ENCODE measurements around the gene DOCK11.

Gene DOCK11

DNA sequence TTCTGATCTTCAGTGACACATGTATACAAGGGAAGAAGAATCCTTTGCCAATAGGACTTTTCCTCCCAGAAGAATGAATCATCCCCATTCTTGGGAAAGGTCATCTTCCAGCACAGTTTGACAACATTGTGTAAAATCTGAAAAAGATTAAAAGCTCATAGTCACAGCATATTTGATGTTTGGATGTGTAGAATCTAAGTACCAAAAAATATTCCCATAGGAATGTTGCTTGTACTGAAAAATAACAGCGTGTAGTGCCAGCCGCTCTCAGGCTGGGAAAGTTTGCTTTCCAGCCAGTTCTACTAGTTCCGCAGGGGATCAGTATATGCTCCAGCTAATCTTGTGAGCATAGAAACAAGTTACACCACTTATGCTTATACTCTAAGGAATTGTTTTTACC lies 157.1 kb downstream of the DOCK11 start:
- no peak for FAIRE-seq
- no peak for DNase-seq (ENCODE audit: insufficient read length)
- TF ChIP-seq POLR2A (IDR thresholded peaks at IDR 0.05; ENCODE audit: low read depth, low read length) (no peak), POLR2AphosphoS5 (IDR thresholded peaks at IDR 0.05; ENCODE audit: low read depth, low read length) (no peak), TAF1 (IDR thresholded peaks at IDR 0.05; ENCODE audit: borderline replicate concordance, low read depth, low read length) (no peak)

DNA sequence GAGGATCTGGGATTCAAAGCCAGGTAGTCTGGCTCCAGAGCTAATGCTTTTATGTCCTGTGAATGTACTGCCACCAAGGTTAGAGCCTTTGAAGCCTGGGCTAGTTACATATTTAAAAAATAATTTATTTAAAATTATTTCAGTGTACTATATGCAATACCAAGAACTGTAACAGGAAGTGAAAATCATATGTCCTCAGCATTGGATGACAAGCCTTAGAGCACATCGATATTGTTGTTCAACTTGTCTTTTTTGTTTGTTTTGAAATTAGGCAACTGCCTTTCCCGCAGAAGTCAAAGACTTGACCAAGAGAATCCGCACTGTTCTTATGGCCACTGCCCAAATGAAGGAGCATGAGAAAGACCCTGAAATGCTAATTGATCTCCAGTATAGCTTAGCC lies 158.7 kb downstream of the DOCK11 start:
- TF ChIP-seq TAF1 (IDR thresholded peaks at IDR 0.05; ENCODE audit: borderline replicate concordance, low read depth, low read length), result no peak
- no peak for TF ChIP-seq POLR2AphosphoS5 (IDR thresholded peaks at IDR 0.05; ENCODE audit: low read depth, low read length)
- no peak for TF ChIP-seq POLR2A (IDR thresholded peaks at IDR 0.05; ENCODE audit: low read depth, low read length)
- DNase-seq (ENCODE audit: insufficient read length) (no peak), FAIRE-seq (no peak)

DNA sequence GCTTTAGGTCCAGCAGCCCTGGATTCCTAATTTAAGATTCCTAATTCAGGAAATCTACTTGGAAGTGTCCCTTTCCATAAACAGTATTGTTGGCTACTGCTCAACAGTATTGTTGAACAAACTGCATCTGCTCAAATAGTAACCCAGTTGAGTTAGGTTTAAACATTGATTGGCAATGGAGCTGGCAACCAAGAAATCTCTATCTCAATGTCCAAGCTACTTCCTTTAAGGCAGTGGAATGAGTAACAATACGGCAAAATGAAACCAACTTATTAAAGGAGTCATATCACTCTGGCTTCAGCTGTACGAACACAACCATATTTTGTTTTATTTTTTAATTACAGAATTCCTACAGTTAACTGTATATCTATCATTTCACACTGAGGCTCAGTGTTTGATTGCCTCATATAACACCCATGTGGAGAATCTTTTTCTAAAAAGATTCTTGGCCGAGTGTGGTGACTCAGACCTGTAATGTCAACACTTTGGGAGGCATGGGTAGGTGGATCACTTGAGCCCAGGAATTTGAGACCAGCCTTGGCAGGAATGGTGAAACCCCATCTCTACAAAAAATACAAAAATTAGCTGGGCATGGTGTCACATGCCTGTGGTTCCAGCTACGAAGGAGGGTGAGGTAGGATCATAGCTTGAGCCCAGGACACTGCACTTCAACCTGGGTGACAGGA lies 160.1 kb downstream of the DOCK11 start:
- FAIRE-seq (no peak), DNase-seq (ENCODE audit: insufficient read length) (no peak)
- TF ChIP-seq TAF1 (IDR thresholded peaks at IDR 0.05; ENCODE audit: borderline replicate concordance, low read depth, low read length) (no peak), POLR2A (IDR thresholded peaks at IDR 0.05; ENCODE audit: low read depth, low read length) (no peak), POLR2AphosphoS5 (IDR thresholded peaks at IDR 0.05; ENCODE audit: low read depth, low read length) (no peak)

GRCh38 chrX:118657413-118657812 lies 161.8 kb downstream of the DOCK11 start:
- DNase-seq (ENCODE audit: insufficient read length) (no peak), FAIRE-seq (no peak)
- TF ChIP-seq POLR2AphosphoS5 (IDR thresholded peaks at IDR 0.05; ENCODE audit: low read depth, low read length) (no peak), POLR2A (IDR thresholded peaks at IDR 0.05; ENCODE audit: low read depth, low read length) (no peak)

- DNase-seq (ENCODE audit: insufficient read length) (no peak), FAIRE-seq (no peak)
- TF ChIP-seq POLR2AphosphoS5 (IDR thresholded peaks at IDR 0.05; ENCODE audit: low read depth, low read length), result no peak
- TF ChIP-seq TAF1 (IDR thresholded peaks at IDR 0.05; ENCODE audit: borderline replicate concordance, low read depth, low read length), result no peak
- TF ChIP-seq POLR2A (IDR thresholded peaks at IDR 0.05; ENCODE audit: low read depth, low read length), result no peak
Observed at GRCh38 chrX:118660085-118660484, 164.5 kb downstream of the DOCK11 start.

DNA sequence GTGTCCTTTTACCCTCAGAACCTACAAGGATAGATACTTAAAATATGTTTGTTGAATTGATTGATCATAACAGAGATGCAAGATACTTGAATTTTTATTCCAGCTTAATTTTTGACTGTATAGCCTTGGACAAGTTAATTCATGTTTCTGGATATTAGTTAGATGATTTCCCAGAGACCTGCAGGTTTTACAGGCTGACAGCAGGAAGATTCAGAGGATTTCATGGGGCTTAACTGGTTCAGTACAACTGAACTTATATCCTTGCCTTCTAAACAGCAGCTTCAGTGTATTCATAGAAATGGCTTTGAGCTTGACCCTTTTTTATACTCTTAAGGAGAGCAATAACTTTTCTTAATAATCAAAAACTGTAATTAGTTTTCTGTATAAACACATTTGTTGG lies 169.6 kb downstream of the DOCK11 start:
- TF ChIP-seq POLR2A (IDR thresholded peaks at IDR 0.05; ENCODE audit: low read depth, low read length) (no peak), TAF1 (IDR thresholded peaks at IDR 0.05; ENCODE audit: borderline replicate concordance, low read depth, low read length) (no peak), POLR2AphosphoS5 (IDR thresholded peaks at IDR 0.05; ENCODE audit: low read depth, low read length) (no peak)
- no peak for DNase-seq (ENCODE audit: insufficient read length)
- FAIRE-seq, result no peak

- DNase-seq (ENCODE audit: insufficient read length), result no peak
- FAIRE-seq, result no peak
- TF ChIP-seq POLR2AphosphoS5 (IDR thresholded peaks at IDR 0.05; ENCODE audit: low read depth, low read length), result no peak
- TF ChIP-seq POLR2A (IDR thresholded peaks at IDR 0.05; ENCODE audit: low read depth, low read length), result no peak
- no peak for TF ChIP-seq TAF1 (IDR thresholded peaks at IDR 0.05; ENCODE audit: borderline replicate concordance, low read depth, low read length)
Observed at GRCh38 chrX:118666521-118666920, 170.9 kb downstream of the DOCK11 start.

- TF ChIP-seq TAF1 (IDR thresholded peaks at IDR 0.05; ENCODE audit: borderline replicate concordance, low read depth, low read length) (no peak), POLR2AphosphoS5 (IDR thresholded peaks at IDR 0.05; ENCODE audit: low read depth, low read length) (no peak), POLR2A (IDR thresholded peaks at IDR 0.05; ENCODE audit: low read depth, low read length) (no peak)
- FAIRE-seq (no peak), DNase-seq (ENCODE audit: insufficient read length) (no peak)
Observed at GRCh38 chrX:118669435-118669834, 173.8 kb downstream of the DOCK11 start.

DNA sequence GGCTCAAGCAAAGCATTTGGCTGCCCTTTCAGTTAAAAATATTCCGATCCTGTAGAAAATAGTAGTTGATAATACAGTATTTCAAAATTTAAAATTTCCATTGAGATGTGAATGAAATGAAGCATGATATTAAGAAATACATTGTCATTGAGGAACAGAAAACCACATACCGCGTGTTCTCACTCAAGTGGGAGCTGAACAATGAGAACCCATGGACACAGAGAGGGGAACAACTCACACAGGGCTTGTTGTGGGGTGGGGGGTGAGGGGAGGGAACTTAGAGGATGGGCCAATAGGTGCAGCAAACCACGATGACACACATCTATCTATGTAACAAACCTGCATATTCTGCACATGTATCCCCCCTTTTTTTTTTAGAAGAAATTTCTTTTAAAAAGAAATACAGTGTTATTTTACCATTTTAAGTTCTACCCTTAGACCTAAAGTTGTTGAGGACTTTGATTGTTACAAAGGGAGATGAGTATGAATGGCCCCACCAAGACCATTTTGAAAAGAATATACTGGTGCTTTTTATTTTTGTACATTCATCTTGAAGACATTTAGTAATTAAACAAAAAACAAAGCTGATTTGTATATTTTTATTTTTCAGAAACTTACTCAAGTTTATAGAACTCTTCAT lies 179.8 kb downstream of the DOCK11 start:
- no peak for DNase-seq (ENCODE audit: insufficient read length)
- FAIRE-seq, result no peak
- TF ChIP-seq TAF1 (IDR thresholded peaks at IDR 0.05; ENCODE audit: borderline replicate concordance, low read depth, low read length), result no peak
- TF ChIP-seq POLR2A (IDR thresholded peaks at IDR 0.05; ENCODE audit: low read depth, low read length), result no peak
- TF ChIP-seq POLR2AphosphoS5 (IDR thresholded peaks at IDR 0.05; ENCODE audit: low read depth, low read length), result no peak

DNA sequence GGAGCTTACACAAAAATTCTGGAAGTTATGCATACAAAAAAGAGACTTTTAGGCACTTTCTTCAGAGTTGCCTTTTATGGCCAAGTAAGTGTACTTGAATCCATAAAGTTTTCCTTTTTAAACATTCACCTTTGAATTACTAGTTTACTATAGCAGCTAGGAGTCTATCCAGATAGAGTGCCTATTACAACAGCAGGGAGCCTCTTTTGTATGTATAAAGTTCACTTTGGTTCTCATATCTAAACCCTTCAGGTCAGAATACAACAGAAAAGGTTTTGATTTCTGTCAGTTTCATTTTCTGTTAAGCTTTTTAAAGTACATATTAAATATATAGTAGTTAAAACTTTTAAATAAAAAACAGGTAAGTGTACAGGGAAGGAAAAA lies 180.3 kb downstream of the DOCK11 start:
- no peak for FAIRE-seq
- TF ChIP-seq POLR2AphosphoS5 (IDR thresholded peaks at IDR 0.05; ENCODE audit: low read depth, low read length) (no peak), POLR2A (IDR thresholded peaks at IDR 0.05; ENCODE audit: low read depth, low read length) (no peak), TAF1 (IDR thresholded peaks at IDR 0.05; ENCODE audit: borderline replicate concordance, low read depth, low read length) (no peak)
- DNase-seq (ENCODE audit: insufficient read length), result no peak

DNA sequence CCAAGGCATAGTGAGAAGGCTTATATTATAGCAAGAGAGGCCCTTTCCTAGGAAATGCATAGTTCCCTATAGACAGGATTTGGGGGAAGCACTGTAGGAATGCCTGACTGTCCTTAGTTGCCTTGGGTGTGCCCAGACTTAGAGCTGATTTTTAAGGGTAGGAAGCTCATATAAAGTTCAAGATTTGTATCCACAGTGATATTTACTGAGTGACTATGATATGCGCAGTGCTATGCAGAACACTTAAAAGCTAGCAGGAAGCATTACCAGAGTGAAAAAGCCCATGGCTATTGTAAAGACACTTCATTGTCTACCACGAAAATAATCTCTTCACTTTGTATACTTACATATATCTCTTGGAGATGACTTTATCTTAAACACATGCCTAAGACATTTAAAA lies 181.7 kb downstream of the DOCK11 start:
- FAIRE-seq (no peak), DNase-seq (ENCODE audit: insufficient read length) (no peak)
- TF ChIP-seq TAF1 (IDR thresholded peaks at IDR 0.05; ENCODE audit: borderline replicate concordance, low read depth, low read length) (no peak), POLR2A (IDR thresholded peaks at IDR 0.05; ENCODE audit: low read depth, low read length) (no peak)

DNA sequence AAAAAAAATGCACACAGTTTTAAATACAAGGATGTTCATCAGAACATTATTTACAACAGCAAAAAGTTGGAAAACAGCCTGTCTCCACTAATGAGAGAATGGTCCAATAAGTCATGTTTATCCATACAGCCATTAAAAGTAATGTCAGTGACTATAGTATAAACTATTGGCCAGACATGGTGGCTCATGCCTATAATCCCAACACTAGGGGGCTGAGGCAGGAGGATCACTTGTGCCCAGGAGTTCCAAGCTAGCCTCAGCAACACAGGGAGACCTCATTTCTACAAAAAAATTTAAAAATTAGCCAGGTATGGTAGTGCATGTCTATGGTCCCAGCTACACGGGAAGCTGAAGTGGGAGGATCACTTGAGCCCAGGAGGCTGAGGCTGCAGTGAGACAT lies 183.7 kb downstream of the DOCK11 start:
- FAIRE-seq, result no peak
- no peak for DNase-seq (ENCODE audit: insufficient read length)
- TF ChIP-seq POLR2A (IDR thresholded peaks at IDR 0.05; ENCODE audit: low read depth, low read length) (no peak), TAF1 (IDR thresholded peaks at IDR 0.05; ENCODE audit: borderline replicate concordance, low read depth, low read length) (no peak), POLR2AphosphoS5 (IDR thresholded peaks at IDR 0.05; ENCODE audit: low read depth, low read length) (no peak)
